Fibroblast of villous mesenchyme (primary cell): ENCODE measurements around the gene SMIM35. TPM values are rescaled to one million over a fixed set of nuclear protein-coding genes. Genes with fewer than 3 reads are reported as not detected.
A peak's percentile ranks its signal among the peaks of the same experiment; 100 is the strongest.

Source experiments
- DNase-seq: peaks from one replicate; pipeline ENCODE4 v3.0.0-alpha.2; 2010; ENCODE audit warnings: low read depth
- H3K4me3 ChIP-seq: 2 replicates; pipeline ENCODE4 v1.5.1; 2011; ENCODE audit warnings: low read depth, mild to moderate bottlenecking, low read length
- CTCF ChIP-seq: IDR thresholded peaks from 2 replicates; pipeline ENCODE4 v1.5.1; 2012; ENCODE audit warnings: low read depth, mild to moderate bottlenecking, low read length; ENCODE audit not compliant: insufficient read depth
- total RNA-seq: library from RNA; depleted of rRNA; stranded (reverse); fragments of >200 nt; gene quantifications from 2 replicates; pipeline ENCODE4 v1.2.3, GENCODE V29; 2012

SMIM35 gene
- total RNA-seq, 1 donor = not detected

DNA sequence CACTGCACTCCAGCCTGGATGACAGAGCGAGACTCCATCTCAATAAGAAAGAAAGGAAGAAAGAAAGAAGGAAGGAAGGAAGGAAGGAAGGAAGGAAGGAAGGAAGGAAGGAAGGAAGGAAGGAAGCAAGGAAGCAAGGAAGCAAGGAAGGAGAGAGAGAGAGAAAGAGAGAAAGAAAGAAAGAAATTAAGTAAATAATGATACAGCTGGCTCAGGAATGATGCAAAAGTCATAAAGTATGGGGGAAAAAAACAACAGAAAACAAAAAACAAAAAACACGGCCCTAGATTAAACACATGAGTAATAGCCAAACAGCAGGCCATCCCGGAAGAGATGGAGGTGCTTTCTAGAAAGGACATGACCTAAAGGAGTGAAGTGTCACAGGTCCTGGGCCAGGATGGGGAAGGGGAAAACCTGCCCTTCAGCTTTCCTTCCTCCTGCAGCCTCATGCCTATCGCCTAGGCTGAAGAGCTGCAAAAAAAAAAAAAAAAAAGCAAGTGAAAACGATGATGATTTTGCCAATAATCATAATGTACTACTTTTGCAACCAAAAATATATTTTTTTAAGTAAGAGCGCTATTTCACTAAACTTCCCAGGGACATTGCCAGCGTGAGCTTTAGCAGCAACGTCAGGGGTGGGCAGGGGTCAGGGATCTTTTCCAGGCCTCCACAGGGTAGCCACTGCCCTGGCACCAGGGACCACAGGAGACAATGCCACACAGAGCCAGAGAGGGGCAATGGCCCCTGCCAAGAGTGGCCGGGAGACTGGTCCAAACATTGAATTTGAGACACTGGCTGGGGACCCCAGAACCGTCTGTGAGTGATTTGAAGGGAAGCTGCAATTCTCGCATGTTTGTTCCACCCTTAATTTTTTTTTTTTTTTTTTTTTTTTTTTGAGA, 38.0 kb downstream of the SMIM35 start:
- no peak overlapping the region for H3K4me3 ChIP-seq
- peak; percentile 1 for DNase-seq
- TF ChIP-seq CTCF = no peak

- no peak for DNase-seq
- TF ChIP-seq CTCF = no peak
- no peak overlapping the region for H3K4me3 ChIP-seq
Measured at GRCh38 chr11:118047749-118048148, 39.0 kb downstream of the SMIM35 start.

GRCh38 chr11:118046964-118047700, 39.6 kb downstream of the SMIM35 start:
- no peak overlapping the region for H3K4me3 ChIP-seq
- no peak for DNase-seq
- TF ChIP-seq CTCF = no peak

GRCh38 chr11:118046051-118046963, 40.5 kb downstream of the SMIM35 start:
- no peak for DNase-seq
- no peak overlapping the region for H3K4me3 ChIP-seq
- TF ChIP-seq CTCF = no peak

DNA sequence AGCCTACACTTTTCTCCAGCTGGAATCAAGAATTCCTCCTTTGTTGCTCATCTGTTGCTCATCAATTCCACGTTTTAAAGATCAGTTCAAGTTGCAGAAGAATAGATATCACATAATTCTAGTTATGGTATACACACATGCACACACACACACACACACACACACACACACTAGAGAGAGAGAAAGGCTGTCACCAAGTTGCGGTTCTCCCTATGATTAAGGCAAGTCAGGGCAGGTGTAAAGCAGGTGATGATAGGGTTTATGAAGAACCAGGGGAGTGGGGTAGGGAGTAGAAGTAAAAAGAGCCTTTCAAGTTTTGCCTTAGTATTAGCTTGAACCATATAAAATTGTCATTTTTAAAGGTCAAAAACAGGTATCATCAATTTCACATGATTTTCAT, 41.6 kb downstream of the SMIM35 start:
- TF ChIP-seq CTCF = no peak
- no peak for DNase-seq
- no peak overlapping the region for H3K4me3 ChIP-seq

GRCh38 chr11:118042796-118043195, 44.0 kb downstream of the SMIM35 start:
- H3K4me3 ChIP-seq = no peak overlapping the region
- no peak for TF ChIP-seq CTCF
- no peak for DNase-seq
